OCI-LY7 (cell line): ENCODE data around the gene SLC16A3.

ENCODE experiments used
- CTCF ChIP-seq: fragments of 200-600 bp; sonication (generic); conservative IDR thresholded peaks from 2 replicates; pipeline ENCODE4 v1.5.1; 2014; ENCODE audit warnings: mild to moderate bottlenecking, antibody characterized with exemption, low read length, moderate library complexity, mixed read lengths
- EZH2phosphoT487 ChIP-seq: fragments of 200-600 bp; sonication (generic); IDR thresholded peaks from 2 replicates; pipeline ENCODE4 v1.6.1; 2018; ENCODE audit warnings: low read depth, borderline replicate concordance, mild to moderate bottlenecking, mixed run types, antibody characterized with exemption, low read length, moderate library complexity, mixed read lengths

DNA sequence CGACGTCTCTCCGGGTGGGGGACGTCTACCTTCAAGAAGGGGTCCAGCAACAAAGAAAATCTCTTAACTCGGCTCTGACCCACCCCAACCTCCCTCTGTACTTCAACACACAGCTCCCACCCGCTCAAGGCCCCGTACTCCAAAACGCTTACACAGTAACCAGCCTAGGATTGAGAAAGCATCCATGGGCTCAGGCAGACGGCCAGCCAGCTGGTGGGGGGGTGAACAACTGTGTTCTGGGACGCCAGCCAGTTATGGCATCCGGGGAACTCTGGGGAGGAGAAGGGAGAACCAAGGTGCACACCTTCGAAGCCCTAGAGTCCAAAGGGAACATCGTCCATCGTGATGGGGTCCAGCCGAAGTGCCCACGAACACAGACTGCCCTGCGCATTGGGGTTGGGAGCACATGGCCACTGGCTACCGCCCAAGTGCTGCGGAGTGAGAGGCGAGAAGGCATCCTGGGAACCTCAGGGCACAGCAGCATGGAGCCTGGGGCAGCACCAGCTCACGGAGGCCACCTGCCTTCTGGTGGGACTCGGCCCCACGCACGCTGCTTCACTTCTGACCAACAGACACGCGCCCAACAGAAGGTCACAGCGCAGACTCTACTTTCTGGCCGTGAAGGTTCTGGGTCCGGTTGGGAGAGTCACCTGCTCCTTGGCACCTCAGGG lies 14.3 kb downstream of the SLC16A3 start:
- TF ChIP-seq CTCF = no peak
- TF ChIP-seq EZH2phosphoT487 = no peak
